ACHN (cell line): ENCODE data around the gene JUP.

Source experiments
- DNase-seq: peaks from one replicate; pipeline ENCODE4 v3.0.0-alpha.2; 2015
- in situ Hi-C: cut with HindIII; loops from 2 replicates; pipeline ENCODE4 v1.10.0; 2017; ENCODE audit warnings: low sequenced_read_pairs, low pct_ligation_motif_present, low pct_unique_long_range_greater_than_20kb

Gene JUP

GRCh38 chr17:41768682-41769288 is 17.7 kb downstream of the JUP start:
- DNase-seq = no peak
- in situ Hi-C loops = no loop called here

- DNase-seq = no peak
- in situ Hi-C loops = no loop called here
Measured at GRCh38 chr17:41767324-41768042, 19.0 kb downstream of the JUP start.

DNA sequence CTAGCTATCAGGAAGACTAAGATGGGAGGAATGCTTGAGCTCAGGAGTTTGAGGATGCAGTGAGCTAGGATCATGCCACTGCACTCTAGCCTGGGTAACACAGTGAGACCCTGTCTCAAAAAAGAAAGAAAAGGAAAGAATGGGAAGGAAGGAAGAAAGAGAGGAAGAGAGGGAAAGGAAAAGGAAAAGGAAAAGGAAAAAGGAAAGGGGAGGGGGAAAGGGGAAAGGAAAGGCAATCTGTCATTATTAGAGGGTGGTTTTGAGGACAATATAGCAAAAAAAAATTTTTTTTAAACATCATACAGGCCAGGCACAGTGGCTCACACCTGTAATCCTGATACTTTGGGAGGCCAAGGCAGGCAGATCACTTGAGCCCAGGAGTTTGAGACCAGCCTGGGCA is 20.4 kb downstream of the JUP start:
- in situ Hi-C loops = no loop called here
- DNase-seq = no peak

GRCh38 chr17:41763327-41763726 is 23.2 kb downstream of the JUP start:
- no peak for DNase-seq
- in situ Hi-C loops = no loop called here

DNA sequence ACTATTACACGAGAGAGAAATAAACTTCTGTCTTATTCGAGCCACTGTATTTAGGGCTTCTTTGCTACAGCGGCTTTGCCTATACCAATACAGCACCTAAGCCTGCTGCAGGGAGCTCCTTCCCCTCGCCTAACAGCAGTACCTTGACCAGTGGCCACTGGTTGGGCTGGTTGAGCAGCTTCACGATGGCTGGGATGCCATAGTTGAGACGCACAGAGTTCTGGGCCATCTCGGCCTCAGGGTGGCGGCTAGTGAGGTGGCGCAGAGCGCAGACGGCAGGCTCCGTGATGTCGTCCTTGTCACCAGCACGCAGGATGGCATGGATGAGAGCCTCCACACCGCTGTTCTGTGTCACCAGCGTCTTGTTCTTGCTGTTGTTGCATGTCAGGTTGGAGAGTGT is 23.7 kb downstream of the JUP start:
- in situ Hi-C loops = no loop called here

GRCh38 chr17:41762391-41762790 is 24.1 kb downstream of the JUP start:
- in situ Hi-C loops = no loop called here
- DNase-seq = no peak

More for the DNA sequence above, 23.7 kb downstream of the JUP start:
- DNase-seq = no peak

DNA sequence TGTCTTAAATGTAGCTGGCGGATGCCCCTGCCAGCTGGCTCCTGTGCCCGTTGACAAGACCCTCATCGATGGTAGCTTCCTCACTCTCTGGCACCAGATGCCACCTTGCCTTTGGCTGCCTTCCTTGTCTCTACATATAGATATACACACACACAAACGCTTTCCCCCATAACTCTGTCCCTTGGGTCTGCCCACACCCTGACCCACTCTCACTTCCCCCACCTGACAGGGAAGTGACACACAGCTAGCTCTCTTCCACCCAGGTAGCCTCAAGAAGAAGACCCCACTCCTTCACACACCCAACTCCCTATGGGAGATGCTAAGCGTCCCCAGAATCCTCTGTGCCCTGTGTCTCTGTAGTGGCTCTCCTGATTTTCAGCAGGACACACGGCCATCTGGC is 25.6 kb downstream of the JUP start:
- in situ Hi-C loops = no loop called here
- no peak for DNase-seq

- no peak for DNase-seq
- in situ Hi-C loops = no loop called here
Measured at GRCh38 chr17:41758601-41759000, 27.9 kb downstream of the JUP start.

DNA sequence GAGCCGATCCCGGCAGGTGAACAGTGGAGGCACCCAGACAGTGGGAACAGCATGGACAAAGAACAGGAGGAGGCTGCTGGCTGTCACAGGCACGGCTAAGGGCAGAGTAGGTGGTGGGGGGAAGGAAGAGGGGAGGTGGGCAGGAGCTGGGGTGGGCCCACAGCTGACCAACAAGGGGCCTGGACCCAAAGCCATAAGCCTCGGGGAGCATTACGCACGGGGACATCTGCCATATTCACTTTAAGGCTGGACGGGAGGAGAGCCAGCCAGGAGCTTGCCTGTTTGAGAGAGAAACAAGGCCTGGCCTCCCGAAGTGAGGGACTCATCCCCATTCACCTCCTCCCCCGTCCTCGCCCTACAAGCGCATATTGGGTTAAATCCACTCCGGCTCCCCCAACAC is 32.4 kb downstream of the JUP start:
- DNase-seq = no peak
- in situ Hi-C loops = no loop called here

DNA sequence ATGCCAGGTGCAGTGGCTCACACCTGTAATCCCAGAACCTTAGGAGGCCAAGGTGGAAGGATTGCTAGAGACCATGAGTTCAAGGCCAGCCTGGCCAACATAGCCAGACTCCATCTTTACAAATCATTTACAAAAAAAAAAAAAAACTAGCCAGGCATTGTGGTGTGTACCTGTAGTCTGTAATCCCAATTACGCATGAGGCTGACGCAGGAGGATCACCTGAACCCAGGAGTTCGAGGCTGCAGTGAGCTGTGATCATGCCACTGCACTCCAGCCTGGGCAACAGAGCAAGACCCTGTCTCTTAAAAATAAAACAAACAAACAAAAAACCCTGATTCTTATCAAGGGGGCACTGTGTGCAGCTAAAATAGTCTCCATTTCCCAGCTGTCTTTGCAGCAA is 35.2 kb downstream of the JUP start:
- in situ Hi-C loops = no loop called here
- no peak for DNase-seq

GRCh38 chr17:41750862-41751261 is 35.6 kb downstream of the JUP start:
- DNase-seq = no peak
- in situ Hi-C loops = no loop called here

GRCh38 chr17:41748275-41748674 is 38.2 kb downstream of the JUP start:
- DNase-seq = no peak
- in situ Hi-C loops = loop anchor here (10.0 kb wide), 1 partner anchor 57 kb away; no protein-coding TSS in a partner anchor

GRCh38 chr17:41741709-41742108 is 44.8 kb downstream of the JUP start:
- in situ Hi-C loops = loop anchor here (10.0 kb wide), 1 partner anchor 63 kb away; no protein-coding TSS in a partner anchor
- DNase-seq = no peak

DNA sequence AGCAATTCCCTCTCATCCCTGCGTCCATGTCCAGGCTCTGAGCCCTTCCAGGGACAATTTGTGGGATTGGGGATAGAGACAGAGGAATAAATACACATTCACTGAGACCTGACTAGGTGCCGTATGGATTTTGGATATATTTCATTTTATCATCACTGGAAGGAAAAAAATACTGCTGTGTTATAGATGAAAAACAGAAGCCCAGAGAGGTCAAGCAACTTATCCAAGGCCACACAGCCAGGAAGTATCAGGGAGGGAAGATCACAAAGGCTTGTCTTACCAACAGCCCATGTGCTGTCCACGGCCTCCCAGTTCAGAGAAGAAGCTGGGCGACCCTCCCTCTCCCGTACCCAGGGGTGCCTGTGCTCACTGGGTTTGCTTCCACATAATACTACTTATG is 46.0 kb downstream of the JUP start:
- DNase-seq = no peak
- in situ Hi-C loops = loop anchor here (10.0 kb wide), 1 partner anchor 64 kb away; no protein-coding TSS in a partner anchor

DNA sequence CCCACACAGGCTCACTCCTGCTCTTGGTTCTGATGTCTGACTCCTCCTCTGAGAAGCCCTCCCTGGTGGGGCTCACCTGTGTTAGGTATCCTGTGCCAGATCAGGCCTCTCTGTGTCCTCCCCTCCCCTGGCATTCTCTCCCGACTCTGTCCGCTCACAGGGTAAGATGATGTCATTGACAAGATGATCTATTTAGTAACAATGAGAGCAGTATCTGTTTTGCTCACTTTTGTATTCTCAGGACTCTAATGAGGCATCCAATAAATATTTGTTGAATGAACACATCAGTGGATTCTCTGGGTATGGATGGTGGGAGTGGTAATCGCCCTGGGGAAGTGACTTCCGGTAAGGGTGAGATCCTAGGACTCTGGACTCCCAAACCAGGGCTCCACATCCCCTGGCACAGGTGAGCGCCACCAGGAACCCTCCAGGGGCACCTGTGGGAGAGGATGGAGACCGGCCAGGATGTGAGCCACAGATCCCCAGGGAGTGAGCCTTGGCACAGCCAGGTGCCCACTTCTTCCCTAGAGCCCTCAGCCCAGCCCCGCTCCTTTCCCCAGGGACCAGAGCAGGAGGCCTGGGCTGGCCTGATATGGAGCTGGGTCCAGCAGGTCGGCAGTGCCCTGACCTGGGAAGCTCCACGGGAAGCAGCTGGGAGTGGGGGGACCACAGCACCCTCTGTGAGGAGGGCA is 46.7 kb downstream of the JUP start:
- DNase-seq = peak; percentile 42
- in situ Hi-C loops = loop anchor here (10.0 kb wide), 1 partner anchor 65 kb away; no protein-coding TSS in a partner anchor

DNA sequence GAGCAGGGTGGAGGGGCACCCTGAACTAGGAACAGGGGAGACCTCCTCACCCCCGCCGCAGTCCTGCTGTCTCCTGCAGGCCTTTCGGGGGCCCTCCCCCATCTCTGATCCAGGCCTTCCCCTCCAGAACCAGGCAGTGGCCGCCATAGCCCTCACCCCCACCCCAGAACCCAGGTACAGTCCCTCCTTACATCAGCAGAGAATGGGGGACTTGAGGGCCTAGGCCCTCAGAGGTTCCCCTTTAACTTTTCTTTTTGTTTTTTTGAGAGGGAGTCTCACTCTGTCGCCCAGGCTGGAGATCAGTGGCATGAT is 47.8 kb downstream of the JUP start:
- no peak for DNase-seq
- in situ Hi-C loops = no loop called here

- in situ Hi-C loops = no loop called here
- DNase-seq = peak; percentile 83
Measured at GRCh38 chr17:41738077-41738800, 48.3 kb downstream of the JUP start.

GRCh38 chr17:41737680-41738023 is 48.9 kb downstream of the JUP start:
- DNase-seq = no peak
- in situ Hi-C loops = no loop called here

- in situ Hi-C loops = no loop called here
- DNase-seq = no peak
Measured at GRCh38 chr17:41736983-41737679, 49.4 kb downstream of the JUP start.
